Naive thymus-derived CD4-positive, alpha-beta T cell (primary cell): ENCODE results near the gene C4orf50. TPM values are rescaled to one million over a fixed set of nuclear protein-coding genes. Genes with fewer than 3 reads are reported as not detected.

ENCODE experiments used
- ATAC-seq: fragments of 150-1000 bp; cut with Tn5 transposase; 2 replicates; pipeline ENCODE4 v1.10.0; 2021; ENCODE audit warnings: mild to moderate bottlenecking, moderate library complexity
- CTCF ChIA-PET: fragments of 350-600 bp; sonication (Branson Sonifier 250); formaldehyde crosslinking; loops from one replicate; lab custom pipeline; 2021; ENCODE audit warnings: antibody characterized with exemption; lab: Charles Lee
- POLR2A ChIA-PET: fragments of 350-600 bp; sonication (Branson Sonifier 250); formaldehyde crosslinking; loops from one replicate; lab custom pipeline; 2021; ENCODE audit warnings: antibody characterized with exemption, inconsistent platforms; lab: Charles Lee
- DNase-seq, 9 donors: peaks; one replicate each; pipeline versions ENCODE4 v3.0.0 to v3.0.0-alpha.2; 2020 to 2022; ENCODE audit warnings: mixed read lengths in 1 of 9
- H3K27ac ChIP-seq: one replicate; pipeline ENCODE4 v1.7.0; 2013; ENCODE audit warnings: mild to moderate bottlenecking, low read depth, low read length, moderate library complexity
- H3K27me3 ChIP-seq, 2 donors: one replicate each; pipeline ENCODE4 v1.7.0; 2013; ENCODE audit warnings: low read length in 2 of 2, mild to moderate bottlenecking in 2 of 2, moderate library complexity in 2 of 2; ENCODE audit not compliant: control insufficient read depth in 2 of 2, insufficient read depth in 2 of 2
- H3K36me3 ChIP-seq, 3 experiments: 1 replicate in 2 of 3; 2 replicates in 1 of 3; pipeline ENCODE4 v1.7.0; 2013; ENCODE audit warnings: low read length in 3 of 3, mild to moderate bottlenecking in 3 of 3, moderate library complexity in 1 of 3; ENCODE audit not compliant: insufficient read depth in 3 of 3, control insufficient read depth in 2 of 3
- H3K4me1 ChIP-seq, 2 donors: one replicate each; pipeline ENCODE4 v1.7.0; 2013; ENCODE audit warnings: low read length in 2 of 2, mild to moderate bottlenecking in 2 of 2, moderate library complexity in 1 of 2; ENCODE audit not compliant: control insufficient read depth in 2 of 2, insufficient read depth in 2 of 2
- H3K4me3 ChIP-seq: 2 replicates; pipeline ENCODE4 v1.7.0; 2013; ENCODE audit warnings: mild to moderate bottlenecking, low read length
- H3K9me3 ChIP-seq, 3 experiments: 1 replicate in 2 of 3; 2 replicates in 1 of 3; pipeline ENCODE4 v1.7.0; 2013; ENCODE audit warnings: low read length in 3 of 3; ENCODE audit not compliant: control insufficient read depth in 2 of 3
- H3K27ac Mint-ChIP-seq, 9 donors: one replicate each; pipeline ENCODE4 v1.8.0; 2020 to 2022; ENCODE audit warnings: mixed read lengths in 9 of 9, mild to moderate bottlenecking in 8 of 9, moderate library complexity in 5 of 9, inconsistent platforms in 2 of 9
- H3K27me3 Mint-ChIP-seq, 5 donors: one replicate each; pipeline ENCODE4 v1.8.0; 2021 to 2022; ENCODE audit warnings: mixed read lengths in 5 of 5, mild to moderate bottlenecking in 1 of 5
- H3K36me3 Mint-ChIP-seq, 5 donors: one replicate each; pipeline ENCODE4 v1.8.0; 2020 to 2022; ENCODE audit warnings: mixed read lengths in 5 of 5, mild to moderate bottlenecking in 3 of 5, inconsistent platforms in 1 of 5
- H3K4me1 Mint-ChIP-seq, 7 donors: one replicate each; pipeline ENCODE4 v1.8.0; 2020 to 2022; ENCODE audit warnings: mixed read lengths in 7 of 7, mild to moderate bottlenecking in 3 of 7, inconsistent platforms in 1 of 7
- H3K4me3 Mint-ChIP-seq, 10 donors: one replicate each; pipeline ENCODE4 v1.8.0; 2020 to 2022; ENCODE audit warnings: mild to moderate bottlenecking in 10 of 10, mixed read lengths in 10 of 10, moderate library complexity in 6 of 10, inconsistent platforms in 2 of 10
- H3K9me3 Mint-ChIP-seq, 11 donors: one replicate each; pipeline ENCODE4 v1.8.0; 2020 to 2022; ENCODE audit warnings: mixed read lengths in 11 of 11, mild to moderate bottlenecking in 4 of 11, inconsistent platforms in 1 of 11, moderate library complexity in 1 of 11
- intact Hi-C, 2 donors: fragments of 100-400 bp; cut with micrococcal nuclease; formaldehyde crosslinking; loops; one replicate each; pipeline ENCODE4 v1.15.1; 2023
- polyA plus RNA-seq, 2 donors: library from polyadenylated mRNA; unstranded; fragments of 300-500 nt; fragmentation: Illumina TruSeq; gene quantifications; one replicate each; pipeline ENCODE4 v1.2.3, GENCODE V29; 2021
- total RNA-seq, 6 experiments: library from RNA in 5 of 6; stranded (reverse) in 5 of 6; gene quantifications; 1 replicate in 5 of 6; 2 replicates in 1 of 6; pipeline ENCODE4 v1.2.3 and lab custom pipeline; 2021 to 2026

Gene C4orf50
- total and polyA plus RNA-seq, 7 experiments from 2014 or later, result 0.08 to 0.87 (median 0.54) TPM; not detected in 4

- intact Hi-C loops, result loop anchor here in 1 of 2 donors (10.0 kb wide), 1 partner anchor 625 kb away; no protein-coding TSS in a partner anchor
- H3K36me3 Mint-ChIP-seq, result peaks cover 0 to 3% (median 0%) of the 10 kb centered on the region in 5 donors
- no peak for DNase-seq
- peaks cover 0 to 2% (median 0%) of the 10 kb centered on the region in 7 donors for H3K4me1 Mint-ChIP-seq
- peaks cover 0 to 26% (median 4%) of the 10 kb centered on the region in 5 donors for H3K27me3 Mint-ChIP-seq
- Histone ChIP-seq H3K4me3 (no peak overlapping the region), H3K36me3 (no peaks in the 10 kb centered on the region), H3K27me3 (no peaks in the 10 kb centered on the region), H3K9me3 (no peaks in the 10 kb centered on the region), H3K4me1 (no peaks in the 10 kb centered on the region), H3K27ac (no peak overlapping the region)
- ChIA-PET POLR2A (no interaction called here), CTCF (no interaction called here)
- ATAC-seq, result no peak
- H3K9me3 Mint-ChIP-seq, result peaks cover 0 to 10% (median 4%) of the 10 kb centered on the region in 11 donors
- H3K27ac Mint-ChIP-seq, result peak overlapping the region in 1 of 9 donors; percentile 2
- H3K4me3 Mint-ChIP-seq, result no peak overlapping the region
Observed at GRCh38 chr4:5989236-5990225, 28.7 kb downstream of the C4orf50 start.

- peaks cover 0 to 29% (median 7%) of the 10 kb centered on the region in 5 donors for H3K27me3 Mint-ChIP-seq
- peaks cover 0 to 2% (median 0%) of the 10 kb centered on the region in 7 donors for H3K4me1 Mint-ChIP-seq
- H3K36me3 Mint-ChIP-seq, result peaks cover 0 to 8% (median 0%) of the 10 kb centered on the region in 5 donors
- POLR2A ChIA-PET, result no interaction called here
- no peak overlapping the region for H3K27ac Mint-ChIP-seq
- H3K4me3 Mint-ChIP-seq, result no peak overlapping the region
- no peaks in the 10 kb centered on the region for H3K27me3 ChIP-seq
- CTCF ChIA-PET, result no interaction called here
- DNase-seq (no peak), ATAC-seq (no peak)
- intact Hi-C loops, result loop anchor here in 1 of 2 donors (10.0 kb wide), 1 partner anchor 623 kb away; no protein-coding TSS in a partner anchor
- no peak overlapping the region for H3K27ac ChIP-seq
- H3K9me3 Mint-ChIP-seq, result peaks cover 0 to 23% (median 10%) of the 10 kb centered on the region in 11 donors
- H3K4me3 ChIP-seq, result no peak overlapping the region
- no peaks in the 10 kb centered on the region for H3K4me1 ChIP-seq
- H3K36me3 ChIP-seq, result no peaks in the 10 kb centered on the region
- no peaks in the 10 kb centered on the region for H3K9me3 ChIP-seq
Observed at GRCh38 chr4:5988086-5988845, 30.0 kb downstream of the C4orf50 start.

- no peak overlapping the region for H3K27ac ChIP-seq
- peaks cover 0 to 2% (median 0%) of the 10 kb centered on the region in 7 donors for H3K4me1 Mint-ChIP-seq
- POLR2A ChIA-PET, result no interaction called here
Observed at GRCh38 chr4:5984843-5985242, 33.4 kb downstream of the C4orf50 start.

DNA sequence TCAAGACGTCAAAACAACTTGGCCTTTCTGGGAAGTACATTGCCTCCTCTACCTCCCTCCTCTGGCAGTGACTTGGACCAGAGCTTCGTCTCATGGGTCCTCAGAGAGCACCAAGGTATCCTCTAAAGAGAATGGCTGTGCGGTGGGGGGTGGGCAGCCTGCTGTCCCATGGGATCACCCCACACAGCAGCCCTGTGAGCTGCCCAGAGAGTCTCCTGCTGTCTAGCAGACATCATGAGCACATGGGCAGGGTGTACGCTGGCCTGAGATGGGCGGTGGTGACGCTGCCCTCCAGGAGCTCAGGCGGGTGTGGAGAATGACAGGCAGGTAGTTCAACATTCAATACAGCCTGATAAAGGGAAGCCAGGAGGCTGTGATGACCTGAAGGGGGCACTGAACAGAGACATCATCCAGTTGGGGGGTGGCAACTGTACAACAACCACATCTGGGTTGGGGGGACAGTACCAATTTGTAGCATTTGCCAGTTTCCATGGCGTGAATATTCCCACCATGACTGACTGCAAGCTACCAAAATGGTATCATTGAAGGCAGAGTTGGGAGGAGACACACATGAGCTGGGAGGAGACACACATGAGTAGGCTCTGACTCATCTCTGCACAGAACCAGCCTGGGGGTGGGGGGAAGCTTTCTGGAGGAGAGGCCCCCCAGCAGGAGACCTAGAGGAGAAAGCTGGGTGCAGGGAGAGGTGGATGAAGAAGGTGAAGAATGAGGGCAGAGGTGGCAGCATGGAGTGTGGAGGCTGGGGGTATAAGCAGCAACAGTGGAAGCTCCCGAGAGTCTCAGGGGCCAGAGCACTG is 35.9 kb downstream of the C4orf50 start:
- Histone ChIP-seq H3K27ac (no peak overlapping the region), H3K4me3 (no peak overlapping the region), H3K9me3 (no peaks in the 10 kb centered on the region), H3K36me3 (no peaks in the 10 kb centered on the region), H3K27me3 (no peaks in the 10 kb centered on the region), H3K4me1 (no peaks in the 10 kb centered on the region)
- intact Hi-C loops, result loop anchor here in 1 of 2 donors (10.0 kb wide), 1 partner anchor 618 kb away; no protein-coding TSS in a partner anchor
- POLR2A ChIA-PET, result no interaction called here
- DNase-seq (no peak), ATAC-seq (no peak)
- Mint-ChIP-seq H3K9me3 (peaks cover 0 to 31% (median 13%) of the 10 kb centered on the region in 11 donors), H3K36me3 (peaks cover 0 to 11% (median 0%) of the 10 kb centered on the region in 5 donors), H3K4me3 (no peak overlapping the region), H3K4me1 (peaks cover 0 to under 1% (median 0%) of the 10 kb centered on the region in 7 donors), H3K27me3 (peaks cover 16 to 30% (median 26%) of the 10 kb centered on the region in 5 donors), H3K27ac (no peak overlapping the region)
- CTCF ChIA-PET, result interaction anchor here (1.6 kb wide), 1 partner anchor 16 kb away, joined by 3 read pairs; no protein-coding TSS in a partner anchor

More at GRCh38 chr4:5984843-5985242, 33.4 kb downstream of the C4orf50 start:
- Histone ChIP-seq H3K27me3 (no peaks in the 10 kb centered on the region), H3K9me3 (no peaks in the 10 kb centered on the region), H3K36me3 (no peaks in the 10 kb centered on the region), H3K4me1 (no peaks in the 10 kb centered on the region), H3K4me3 (no peak overlapping the region)
- Mint-ChIP-seq H3K4me3 (no peak overlapping the region), H3K9me3 (peaks cover 0 to 31% (median 13%) of the 10 kb centered on the region in 11 donors), H3K27ac (no peak overlapping the region), H3K36me3 (peaks cover 0 to 11% (median 0%) of the 10 kb centered on the region in 5 donors), H3K27me3 (peaks cover 3 to 23% (median 22%) of the 10 kb centered on the region in 5 donors)
- DNase-seq (no peak), ATAC-seq (no peak)
- intact Hi-C loops, result loop anchor here in 1 of 2 donors (10.0 kb wide), 1 partner anchor 620 kb away; no protein-coding TSS in a partner anchor
- CTCF ChIA-PET, result no interaction called here

- H3K36me3 Mint-ChIP-seq, result peaks cover 0 to 11% (median 0%) of the 10 kb centered on the region in 5 donors
- ChIA-PET CTCF (no interaction called here), POLR2A (no interaction called here)
- H3K27me3 Mint-ChIP-seq, result peaks cover 16 to 33% (median 30%) of the 10 kb centered on the region in 5 donors
- DNase-seq, result no peak
- H3K36me3 ChIP-seq, result no peaks in the 10 kb centered on the region
- H3K9me3 ChIP-seq, result no peaks in the 10 kb centered on the region
- peaks cover 0 to 28% (median 13%) of the 10 kb centered on the region in 11 donors for H3K9me3 Mint-ChIP-seq
- ATAC-seq, result no peak
- no peaks in the 10 kb centered on the region for H3K4me1 Mint-ChIP-seq
- no peak overlapping the region for H3K27ac ChIP-seq
- no peaks in the 10 kb centered on the region for H3K27me3 ChIP-seq
- intact Hi-C loops, result loop anchor here in 1 of 2 donors (10.0 kb wide), 1 partner anchor 616 kb away; no protein-coding TSS in a partner anchor
- H3K4me3 Mint-ChIP-seq, result no peak overlapping the region
- no peak overlapping the region for H3K4me3 ChIP-seq
- no peaks in the 10 kb centered on the region for H3K4me1 ChIP-seq
- no peak overlapping the region for H3K27ac Mint-ChIP-seq
Observed at GRCh38 chr4:5980436-5981155, 37.6 kb downstream of the C4orf50 start.
